OCI-LY1 (cell line): ENCODE data around the gene SANBR.

ENCODE experiments used
- H2AFZ ChIP-seq: fragments of 200-600 bp; sonication (generic), shearing (Covaris generic); 2 replicates; pipeline ENCODE4 v1.6.0; 2014; ENCODE audit warnings: antibody characterized with exemption, mild to moderate bottlenecking, low read length
- H3F3A ChIP-seq: fragments of 200-600 bp; sonication (generic), shearing (Covaris generic); 2 replicates; pipeline ENCODE4 v1.6.0; 2014; ENCODE audit warnings: mild to moderate bottlenecking, antibody characterized with exemption, low read length, moderate library complexity; ENCODE audit not compliant: insufficient read depth
- H3K27ac ChIP-seq: fragments of 200-600 bp; sonication (generic); 2 replicates; pipeline ENCODE4 v1.5.1; 2014; ENCODE audit warnings: low read length, mixed run types, mild to moderate bottlenecking, low read depth; ENCODE audit not compliant: poor library complexity, severe bottlenecking
- H3K27me3 ChIP-seq: fragments of 200-600 bp; sonication (generic); 2 replicates; pipeline ENCODE4 v1.6.0; 2014; ENCODE audit warnings: antibody characterized with exemption, mild to moderate bottlenecking, low read length, moderate library complexity; ENCODE audit not compliant: insufficient read depth
- H3K36me3 ChIP-seq: fragments of 200-600 bp; sonication (generic); 2 replicates; pipeline ENCODE4 v1.6.1; 2014; ENCODE audit warnings: mild to moderate bottlenecking, antibody characterized with exemption, low read length, moderate library complexity, mixed read lengths; ENCODE audit not compliant: insufficient read depth
- H3K4me1 ChIP-seq: fragments of 200-600 bp; sonication (generic); 2 replicates; pipeline ENCODE4 v1.5.1; 2014; ENCODE audit warnings: mild to moderate bottlenecking, low read length, moderate library complexity; ENCODE audit not compliant: insufficient read depth, severe bottlenecking
- H3K4me2 ChIP-seq: fragments of 200-600 bp; sonication (generic), shearing (Covaris generic); 2 replicates; pipeline ENCODE4 v1.6.1; 2014; ENCODE audit warnings: low read length
- H3K4me3 ChIP-seq: fragments of 200-600 bp; sonication (generic); 2 replicates; pipeline ENCODE4 v1.5.1; 2014; ENCODE audit warnings: low read length, low read depth, mild to moderate bottlenecking, mixed read lengths; ENCODE audit not compliant: poor library complexity, severe bottlenecking
- H3K79me2 ChIP-seq: fragments of 200-600 bp; shearing (Covaris generic); 2 replicates; pipeline ENCODE4 v1.6.1; 2016; ENCODE audit warnings: mixed run types, low read length, mixed read lengths; ENCODE audit not compliant: insufficient read depth
- H3K9ac ChIP-seq: fragments of 200-600 bp; sonication (generic), shearing (Covaris generic); 2 replicates; pipeline ENCODE4 v1.6.1; 2014; ENCODE audit warnings: mild to moderate bottlenecking, low read length, mixed read lengths
- H3K9me2 ChIP-seq: fragments of 200-600 bp; sonication (generic), shearing (Covaris generic); 2 replicates; pipeline ENCODE4 v1.6.1; 2014; ENCODE audit warnings: low read depth, mild to moderate bottlenecking, low read length, mixed read lengths
- H3K9me3 ChIP-seq: fragments of 200-600 bp; shearing (Covaris generic); 2 replicates; pipeline ENCODE4 v1.6.1; 2014; ENCODE audit warnings: low read length, mixed read lengths
- H4K20me1 ChIP-seq: fragments of 200-600 bp; sonication (generic), shearing (Covaris generic); 2 replicates; pipeline ENCODE4 v1.6.0; 2016; ENCODE audit warnings: mild to moderate bottlenecking, low read length; ENCODE audit not compliant: insufficient read depth
- EZH2 ChIP-seq: fragments of 200-600 bp; sonication (generic), shearing (Covaris generic); IDR thresholded peaks from 2 replicates; pipeline ENCODE4 v1.8.0; 2017; ENCODE audit warnings: borderline replicate concordance, mixed run types, mild to moderate bottlenecking, antibody characterized with exemption, low read length, moderate library complexity, mixed read lengths
- TF ChIP-seq, protein P1 (sequence below): fragments of 200-600 bp; sonication (generic), shearing (Covaris generic); IDR thresholded peaks from 2 replicates; pipeline ENCODE4 v1.5.1; 2017; ENCODE audit warnings: mild to moderate bottlenecking, antibody characterized with exemption, low read length, moderate library complexity, mixed read lengths

Gene SANBR

DNA sequence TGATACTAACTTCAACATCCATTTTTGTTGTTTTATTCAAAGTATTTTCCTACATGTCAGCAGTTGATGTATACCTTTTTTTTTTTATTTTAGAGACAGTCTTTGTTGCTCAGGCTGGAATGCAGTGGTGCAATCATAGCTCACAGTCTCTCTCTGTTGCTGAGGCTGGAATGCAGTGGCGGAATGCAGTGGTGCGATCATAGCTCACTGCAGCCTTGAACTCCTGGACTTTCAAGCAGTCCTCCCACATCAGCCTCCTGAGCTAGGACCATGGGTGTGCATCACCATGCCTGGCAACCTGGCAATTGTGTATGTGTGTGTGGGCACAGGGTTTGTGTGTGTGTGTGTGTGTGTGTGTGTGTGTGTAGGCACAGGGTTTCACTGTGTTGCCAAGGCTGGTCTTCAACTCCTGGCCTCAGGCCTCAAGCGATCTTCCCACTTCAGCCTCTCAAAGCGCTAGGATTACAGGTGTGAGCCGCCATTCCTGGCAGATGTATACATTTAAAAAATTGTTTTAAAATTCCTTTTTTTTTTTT lies 24.8 kb downstream of the SANBR start:
- no peaks in the 10 kb centered on the region for H4K20me1 ChIP-seq
- no peaks in the 10 kb centered on the region for H3K4me1 ChIP-seq
- no peaks in the 10 kb centered on the region for H3K79me2 ChIP-seq
- no peaks in the 10 kb centered on the region for H3F3A ChIP-seq
- no peak overlapping the region for H3K4me2 ChIP-seq
- H2AFZ ChIP-seq, result no peak overlapping the region
- TF ChIP-seq EZH2, result no peak
- TF ChIP-seq, protein P1, sequence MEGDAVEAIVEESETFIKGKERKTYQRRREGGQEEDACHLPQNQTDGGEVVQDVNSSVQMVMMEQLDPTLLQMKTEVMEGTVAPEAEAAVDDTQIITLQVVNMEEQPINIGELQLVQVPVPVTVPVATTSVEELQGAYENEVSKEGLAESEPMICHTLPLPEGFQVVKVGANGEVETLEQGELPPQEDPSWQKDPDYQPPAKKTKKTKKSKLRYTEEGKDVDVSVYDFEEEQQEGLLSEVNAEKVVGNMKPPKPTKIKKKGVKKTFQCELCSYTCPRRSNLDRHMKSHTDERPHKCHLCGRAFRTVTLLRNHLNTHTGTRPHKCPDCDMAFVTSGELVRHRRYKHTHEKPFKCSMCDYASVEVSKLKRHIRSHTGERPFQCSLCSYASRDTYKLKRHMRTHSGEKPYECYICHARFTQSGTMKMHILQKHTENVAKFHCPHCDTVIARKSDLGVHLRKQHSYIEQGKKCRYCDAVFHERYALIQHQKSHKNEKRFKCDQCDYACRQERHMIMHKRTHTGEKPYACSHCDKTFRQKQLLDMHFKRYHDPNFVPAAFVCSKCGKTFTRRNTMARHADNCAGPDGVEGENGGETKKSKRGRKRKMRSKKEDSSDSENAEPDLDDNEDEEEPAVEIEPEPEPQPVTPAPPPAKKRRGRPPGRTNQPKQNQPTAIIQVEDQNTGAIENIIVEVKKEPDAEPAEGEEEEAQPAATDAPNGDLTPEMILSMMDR, result no peak
- no peaks in the 10 kb centered on the region for H3K9me3 ChIP-seq
- H3K36me3 ChIP-seq, result peaks cover 6% of the 10 kb centered on the region
- H3K27me3 ChIP-seq, result no peaks in the 10 kb centered on the region
- H3K9ac ChIP-seq, result no peak overlapping the region
- H3K9me2 ChIP-seq, result no peaks in the 10 kb centered on the region
- H3K4me3 ChIP-seq, result no peak overlapping the region
- no peak overlapping the region for H3K27ac ChIP-seq

DNA sequence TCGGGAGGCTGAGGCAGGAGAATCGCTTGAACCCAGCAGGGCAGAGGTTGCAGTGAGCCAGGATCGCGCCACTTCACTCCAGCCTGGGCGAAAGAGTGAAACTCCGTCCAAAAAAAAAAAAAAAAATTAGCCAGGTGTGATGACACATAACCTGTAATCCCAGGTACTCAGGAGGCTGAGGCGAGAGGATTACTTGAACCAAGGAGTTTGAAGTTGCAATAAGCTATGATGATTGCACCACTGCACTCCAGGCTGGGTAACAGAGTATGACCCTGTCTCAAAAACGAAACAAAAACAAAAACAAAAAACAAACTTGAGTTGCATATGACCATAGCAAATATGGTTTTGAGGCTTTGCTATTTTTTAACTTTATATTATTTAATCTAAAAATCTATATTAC lies 25.8 kb downstream of the SANBR start:
- no peak overlapping the region for H2AFZ ChIP-seq
- no peak overlapping the region for H3K4me3 ChIP-seq
- TF ChIP-seq EZH2, result no peak
- TF ChIP-seq, protein P1, result no peak
- no peaks in the 10 kb centered on the region for H3K9me2 ChIP-seq
- no peak overlapping the region for H3K9ac ChIP-seq
- H3K27me3 ChIP-seq, result no peaks in the 10 kb centered on the region
- H3K9me3 ChIP-seq, result no peaks in the 10 kb centered on the region
- no peaks in the 10 kb centered on the region for H3K4me1 ChIP-seq
- H3K4me2 ChIP-seq, result no peak overlapping the region
- H3K79me2 ChIP-seq, result no peaks in the 10 kb centered on the region
- H3F3A ChIP-seq, result no peaks in the 10 kb centered on the region
- no peaks in the 10 kb centered on the region for H4K20me1 ChIP-seq
- H3K36me3 ChIP-seq, result no peaks in the 10 kb centered on the region; the same call in 1 of the 2 replicates
- H3K27ac ChIP-seq, result no peak overlapping the region

DNA sequence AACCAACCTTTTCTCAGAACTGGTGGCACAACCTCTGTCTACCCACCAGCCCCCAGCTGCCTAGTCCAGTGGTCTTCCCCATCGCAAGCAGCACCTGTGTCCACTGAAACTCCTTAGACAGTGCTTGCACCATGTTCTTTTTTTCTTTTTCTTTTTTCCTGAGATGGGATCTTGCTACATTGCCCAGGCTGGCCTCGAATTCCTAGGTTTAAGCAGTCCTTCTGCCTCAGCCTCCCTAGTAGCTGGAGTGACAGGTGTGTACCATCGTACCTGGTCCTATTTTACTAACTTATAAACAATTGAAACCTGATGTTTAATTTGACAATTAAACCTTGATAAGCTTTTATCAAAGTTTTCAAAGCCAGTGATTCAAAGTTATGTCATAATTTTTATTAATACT lies 30.8 kb downstream of the SANBR start:
- Histone ChIP-seq H3K4me3 (no peak overlapping the region), H3K4me2 (no peak overlapping the region), H3K27ac (no peak overlapping the region), H3K9ac (no peak overlapping the region), H3K36me3 (no peaks in the 10 kb centered on the region; the same call in 1 of the 2 replicates), H4K20me1 (no peaks in the 10 kb centered on the region), H3K79me2 (no peaks in the 10 kb centered on the region), H3F3A (no peaks in the 10 kb centered on the region), H3K9me3 (no peaks in the 10 kb centered on the region), H3K27me3 (no peaks in the 10 kb centered on the region), H3K4me1 (no peaks in the 10 kb centered on the region), H3K9me2 (no peaks in the 10 kb centered on the region), H2AFZ (no peak overlapping the region)
- TF ChIP-seq, protein P1, result no peak
- TF ChIP-seq EZH2, result no peak
